Astrocyte of the cerebellum (primary cell): Measurements from ENCODE around the gene GATM.
A peak's percentile ranks its signal among the peaks of the same experiment; 100 is the strongest.

Experiments used
- DNase-seq: peaks from one replicate; pipeline ENCODE4 v3.0.0-alpha.2; 2011; ENCODE audit warnings: low read depth
- H3K4me3 ChIP-seq: 2 replicates; pipeline ENCODE4 v1.5.1; 2011; ENCODE audit warnings: mild to moderate bottlenecking, low read depth, low read length, moderate library complexity
- in situ Hi-C: cut with HindIII; loops from 2 replicates; pipeline ENCODE4 v1.10.0; 2017; ENCODE audit warnings: low sequenced_read_pairs
- TF ChIP-seq, protein P1 (sequence below): IDR thresholded peaks from 2 replicates; pipeline ENCODE4 v1.5.1; 2012; ENCODE audit warnings: low read length, low read depth, moderate library complexity, mild to moderate bottlenecking; ENCODE audit errors: missing control alignments

Gene GATM, protein sequence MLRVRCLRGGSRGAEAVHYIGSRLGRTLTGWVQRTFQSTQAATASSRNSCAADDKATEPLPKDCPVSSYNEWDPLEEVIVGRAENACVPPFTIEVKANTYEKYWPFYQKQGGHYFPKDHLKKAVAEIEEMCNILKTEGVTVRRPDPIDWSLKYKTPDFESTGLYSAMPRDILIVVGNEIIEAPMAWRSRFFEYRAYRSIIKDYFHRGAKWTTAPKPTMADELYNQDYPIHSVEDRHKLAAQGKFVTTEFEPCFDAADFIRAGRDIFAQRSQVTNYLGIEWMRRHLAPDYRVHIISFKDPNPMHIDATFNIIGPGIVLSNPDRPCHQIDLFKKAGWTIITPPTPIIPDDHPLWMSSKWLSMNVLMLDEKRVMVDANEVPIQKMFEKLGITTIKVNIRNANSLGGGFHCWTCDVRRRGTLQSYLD

DNA sequence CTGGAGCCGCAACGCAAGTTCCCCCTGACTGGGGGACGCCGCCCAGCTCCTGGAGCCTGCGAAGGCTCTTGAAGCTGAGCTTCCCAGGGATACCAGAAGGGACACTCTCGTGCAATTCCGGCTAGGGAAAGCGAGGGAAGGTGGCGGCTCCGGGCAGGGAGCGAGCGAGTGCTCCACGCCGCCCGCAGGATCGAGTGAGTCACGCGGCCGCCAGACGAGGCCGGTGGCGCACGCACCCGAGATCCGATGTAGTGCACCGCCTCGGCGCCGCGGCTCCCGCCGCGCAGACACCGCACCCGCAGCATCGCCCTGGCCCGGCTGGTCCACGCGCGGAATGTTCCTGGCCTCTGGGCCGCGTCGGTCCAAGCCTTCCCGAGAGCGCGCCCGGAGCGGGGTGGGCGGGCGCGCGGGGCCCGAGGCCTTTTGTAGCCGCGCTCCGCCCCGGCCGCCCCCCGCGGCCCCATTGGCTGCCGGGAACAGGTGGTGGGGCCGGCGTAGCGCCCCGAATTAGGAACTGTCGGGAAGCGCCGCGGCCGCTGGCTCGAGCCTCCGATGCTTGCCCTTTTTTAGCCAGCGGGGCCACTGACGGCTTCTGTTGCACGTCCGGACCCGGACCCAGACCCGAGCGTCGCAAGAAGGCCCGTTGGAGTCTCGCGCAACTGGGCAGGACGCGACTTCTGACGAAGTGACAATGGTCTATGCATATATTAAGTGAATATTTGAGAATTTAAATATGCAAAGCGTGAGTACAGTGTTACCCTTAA is at the start of gene GATM:
Gene GATM, minus strand, starts transcription at position 396 of the 764 bp plus-strand sequence. Its CDS starts 91 bp downstream, at position 305.
- peak; percentile 65 for DNase-seq
- TF ChIP-seq, protein P1, sequence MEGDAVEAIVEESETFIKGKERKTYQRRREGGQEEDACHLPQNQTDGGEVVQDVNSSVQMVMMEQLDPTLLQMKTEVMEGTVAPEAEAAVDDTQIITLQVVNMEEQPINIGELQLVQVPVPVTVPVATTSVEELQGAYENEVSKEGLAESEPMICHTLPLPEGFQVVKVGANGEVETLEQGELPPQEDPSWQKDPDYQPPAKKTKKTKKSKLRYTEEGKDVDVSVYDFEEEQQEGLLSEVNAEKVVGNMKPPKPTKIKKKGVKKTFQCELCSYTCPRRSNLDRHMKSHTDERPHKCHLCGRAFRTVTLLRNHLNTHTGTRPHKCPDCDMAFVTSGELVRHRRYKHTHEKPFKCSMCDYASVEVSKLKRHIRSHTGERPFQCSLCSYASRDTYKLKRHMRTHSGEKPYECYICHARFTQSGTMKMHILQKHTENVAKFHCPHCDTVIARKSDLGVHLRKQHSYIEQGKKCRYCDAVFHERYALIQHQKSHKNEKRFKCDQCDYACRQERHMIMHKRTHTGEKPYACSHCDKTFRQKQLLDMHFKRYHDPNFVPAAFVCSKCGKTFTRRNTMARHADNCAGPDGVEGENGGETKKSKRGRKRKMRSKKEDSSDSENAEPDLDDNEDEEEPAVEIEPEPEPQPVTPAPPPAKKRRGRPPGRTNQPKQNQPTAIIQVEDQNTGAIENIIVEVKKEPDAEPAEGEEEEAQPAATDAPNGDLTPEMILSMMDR: peak; percentile 62
- in situ Hi-C loops: loop anchor here (5.0 kb wide), 1 partner anchor 176 kb away; no protein-coding TSS in a partner anchor
- H3K4me3 ChIP-seq: peak within 1 kb of the TSS; percentile 43

DNA sequence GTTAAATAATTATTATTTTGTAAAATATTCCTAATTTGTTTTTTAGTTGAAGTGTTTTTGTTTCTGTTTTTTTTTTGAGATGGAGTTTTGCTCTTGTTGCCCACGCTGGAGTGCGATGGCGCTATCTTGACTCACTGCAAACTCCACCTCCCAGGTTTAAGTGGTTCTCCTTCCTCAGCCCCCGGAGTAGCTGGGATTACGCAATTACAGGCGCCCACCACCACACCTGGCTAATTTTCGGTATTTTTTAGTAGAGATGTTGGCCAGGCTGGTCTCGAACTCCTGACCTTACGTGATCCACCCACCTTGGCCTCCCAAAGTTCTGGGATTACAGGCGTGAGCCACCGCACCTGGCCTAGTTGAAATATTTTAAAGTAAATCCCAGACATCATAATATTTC is 48.7 kb upstream of the GATM start:
- TF ChIP-seq, protein P1: no peak
- no peak for DNase-seq
- in situ Hi-C loops: no loop called here
- no peak overlapping the region for H3K4me3 ChIP-seq

DNA sequence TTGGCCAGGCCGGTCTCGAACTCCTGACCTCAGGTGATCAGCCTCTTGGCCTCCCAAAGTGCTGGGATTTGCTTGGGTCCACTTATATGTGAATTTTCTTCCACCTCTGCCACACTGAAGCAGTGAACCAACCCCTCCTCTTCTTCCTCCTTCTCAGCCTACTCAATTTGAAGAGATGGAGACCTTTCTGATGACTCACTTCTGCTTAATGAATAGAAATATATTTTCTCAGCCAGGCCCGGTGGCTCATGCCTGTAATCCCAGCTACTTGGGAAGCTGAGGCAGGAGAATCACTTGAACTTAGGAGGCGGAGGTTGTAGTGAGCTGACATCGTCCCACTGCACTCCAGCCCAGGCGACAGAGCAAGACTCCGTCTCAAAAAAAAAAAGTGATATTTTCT is 46.8 kb upstream of the GATM start:
- in situ Hi-C loops: no loop called here
- TF ChIP-seq, protein P1: no peak
- no peak overlapping the region for H3K4me3 ChIP-seq
- no peak for DNase-seq

DNA sequence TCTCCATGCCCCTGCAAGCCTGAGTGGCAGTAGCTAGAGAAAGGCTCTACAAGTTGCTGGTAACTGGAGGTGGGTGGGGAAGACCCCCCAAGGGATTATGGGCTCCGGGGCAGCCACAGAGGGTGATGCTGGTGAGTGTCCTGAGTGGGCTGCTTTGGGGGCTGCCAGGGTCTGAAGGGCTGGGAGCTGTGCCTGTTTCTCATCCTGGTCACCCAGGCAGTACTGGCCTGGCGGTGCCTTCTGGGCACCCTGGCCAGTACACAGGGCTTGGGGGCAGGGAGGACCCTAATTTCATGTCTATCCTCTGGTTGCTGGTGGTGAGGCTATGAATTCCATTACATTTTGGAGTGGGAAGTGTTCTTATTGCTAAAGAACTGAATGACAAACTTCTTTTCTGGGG is 46.1 kb upstream of the GATM start:
- TF ChIP-seq, protein P1: no peak
- in situ Hi-C loops: no loop called here
- no peak overlapping the region for H3K4me3 ChIP-seq
- no peak for DNase-seq

DNA sequence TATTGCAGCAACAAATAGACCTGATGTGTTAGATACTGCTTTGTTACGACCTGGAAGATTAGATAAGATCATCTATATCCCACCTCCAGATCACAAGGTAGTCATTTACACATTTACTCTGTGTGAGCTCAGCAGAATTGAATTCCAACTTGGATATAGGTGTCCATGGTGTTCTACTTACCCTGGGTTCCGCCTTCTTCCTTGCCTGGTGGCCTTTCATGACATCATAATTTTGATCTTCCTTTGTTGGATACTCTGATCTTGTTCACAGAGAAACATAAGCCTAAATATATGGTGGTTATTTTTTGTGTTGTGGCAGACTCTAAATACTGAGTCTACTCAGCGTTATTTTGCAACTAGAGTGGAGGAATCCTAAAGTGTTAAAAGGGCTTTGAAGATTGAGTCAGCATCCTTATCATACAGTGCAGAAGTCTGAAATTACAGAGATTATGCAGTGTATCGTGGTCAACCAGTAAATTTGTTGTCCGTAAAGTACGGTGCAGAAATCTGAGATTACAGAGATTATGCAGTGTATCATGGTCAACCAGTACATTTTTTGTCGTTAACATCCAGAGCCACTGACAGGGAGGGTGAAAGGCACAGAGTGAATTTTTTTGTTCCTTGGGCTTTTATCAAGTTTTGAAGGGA is 39.1 kb upstream of the GATM start:
- H3K4me3 ChIP-seq: no peak overlapping the region
- in situ Hi-C loops: no loop called here
- DNase-seq: no peak
- TF ChIP-seq, protein P1: no peak

DNA sequence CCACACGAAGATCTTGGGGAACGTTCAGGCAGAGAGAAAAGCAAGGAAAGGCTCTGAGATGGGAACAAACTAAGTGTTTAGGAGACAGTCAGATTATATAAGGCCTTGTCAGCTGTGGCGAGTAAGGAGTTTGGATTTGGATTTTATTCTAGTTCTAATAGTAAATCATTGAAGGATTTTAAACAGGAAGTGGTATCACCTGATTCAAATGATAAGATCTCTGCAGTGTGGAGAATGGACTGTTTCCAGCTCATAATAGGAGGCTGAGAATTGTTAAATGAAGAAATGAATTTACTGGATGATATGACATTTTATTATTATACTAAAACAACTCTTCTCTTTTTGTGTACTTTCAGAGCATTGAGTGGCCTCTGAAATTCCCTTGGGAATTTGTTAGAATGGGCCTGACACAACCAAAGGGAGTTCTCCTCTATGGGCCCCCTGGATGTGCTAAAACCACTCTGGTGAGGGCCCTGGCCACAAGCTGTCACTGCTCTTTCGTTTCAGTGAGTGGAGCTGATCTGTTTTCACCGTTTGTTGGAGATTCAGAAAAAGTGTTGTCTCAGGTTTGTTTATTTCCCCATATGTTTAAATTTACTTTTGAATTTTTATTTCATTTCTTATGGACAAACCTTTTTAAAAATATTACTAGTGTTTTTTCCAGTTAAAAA is 36.0 kb upstream of the GATM start:
- no peak overlapping the region for H3K4me3 ChIP-seq
- in situ Hi-C loops: no loop called here
- DNase-seq: no peak
- TF ChIP-seq, protein P1: no peak
